Esophagus muscularis mucosa (tissue), 4 donors: Measurements from ENCODE around the gene TLE4. TPM values are rescaled to one million over a fixed set of nuclear protein-coding genes. Genes with fewer than 3 reads are reported as not detected.
"Not testable (repeated sequence)": the region's sequence is repeated elsewhere in the genome, so short reads cannot be mapped to it uniquely, and the experiment has no call there.

Source experiments
- DNase-seq: peaks from one replicate; pipeline ENCODE4 v3.0.0-alpha.2; 2017; ENCODE audit errors: extremely low spot score
- H3K27ac ChIP-seq, 4 donors: fragments of 200-600 bp; sonication (generic); replicated peaks in 1 of 4; 1 replicate in 3 of 4; 2 replicates in 1 of 4; pipeline ENCODE4 v1.5.1; 2016 to 2019; ENCODE audit warnings: mild to moderate bottlenecking in 1 of 4
- H3K27me3 ChIP-seq, 4 donors: fragments of 200-600 bp; sonication (generic); one replicate each; pipeline versions ENCODE4 v1.5.1 to v1.6.0; 2016 to 2019
- H3K36me3 ChIP-seq, 4 donors: fragments of 200-600 bp; sonication (generic); one replicate each; pipeline ENCODE4 v1.5.1; 2016 to 2019
- H3K4me1 ChIP-seq, 4 donors: fragments of 200-600 bp; sonication (generic); one replicate each; pipeline ENCODE4 v1.5.1; 2016 to 2019
- H3K4me3 ChIP-seq, 4 donors: fragments of 200-600 bp; sonication (generic); 1 replicate in 2 of 4; 2 replicates in 2 of 4; pipeline ENCODE4 v1.5.1; 2016 to 2019; ENCODE audit warnings: mild to moderate bottlenecking in 4 of 4, moderate library complexity in 1 of 4
- H3K9me3 ChIP-seq, 4 donors: fragments of 200-600 bp; sonication (generic); 1 replicate in 3 of 4; 2 replicates in 1 of 4; pipeline ENCODE4 v1.5.1; 2016 to 2019
- CTCF ChIP-seq, 3 experiments: fragments of 200-600 bp in 2 of 3; fragments of 450-650 bp in 1 of 3; sonication (generic) in 2 of 3; IDR thresholded peaks; one replicate each; pipeline ENCODE4 v1.5.1; 2017 to 2019; ENCODE audit warnings: antibody characterized with exemption in 3 of 3, mild to moderate bottlenecking in 2 of 3, moderate library complexity in 1 of 3
- EP300 ChIP-seq: sonication (generic); formaldehyde crosslinking; IDR thresholded peaks from one replicate; pipeline ENCODE4 v1.6.1; 2017; ENCODE audit warnings: antibody characterized with exemption
- POLR2A ChIP-seq: fragments of 450-650 bp; IDR thresholded peaks from one replicate; pipeline ENCODE4 v1.6.1; 2017; ENCODE audit warnings: antibody characterized with exemption, moderate library complexity, mild to moderate bottlenecking, low read depth
- POLR2AphosphoS5 ChIP-seq, 2 donors: sonication (generic); formaldehyde crosslinking; IDR thresholded peaks; one replicate each; pipeline ENCODE4 v1.6.1; 2017; ENCODE audit warnings: antibody characterized with exemption in 2 of 2
- WGBS: methylation state at CpG from one replicate; pipeline ENCODE4 v1.1.5; 2018; 5-methylcytosine and 5-hydroxymethylcytosine counted together
- intact Hi-C: fragments of 100-400 bp; cut with DNase I; formaldehyde crosslinking; loops from one replicate; pipeline ENCODE4 v1.15.1; 2023
- total RNA-seq, 4 donors: library from RNA; depleted of rRNA; stranded (reverse); fragments of >200 nt; gene quantifications; one replicate each; pipeline versions ENCODE4 v1.1.0 to v1.2.1, GENCODE V29; 2016

The TLE4 gene
- total RNA-seq, 4 donors from 2014 or later = 30.0 to 36.1 (median 34.3) TPM

GRCh38 chr9:79535534-79535933, 36.2 kb upstream of the TLE4 start:
- no peaks in the 10 kb centered on the region for H3K4me1 ChIP-seq
- WGBS = 100% methylated on average over 1 of the region's 1 CpG
- no peaks in the 10 kb centered on the region for H3K27me3 ChIP-seq
- intact Hi-C loops = no loop called here
- DNase-seq = peak; percentile 68
- no peak for TF ChIP-seq POLR2AphosphoS5 (IDR thresholded peaks at IDR 0.05)
- H3K27ac ChIP-seq = no peak overlapping the region
- no peak overlapping the region for H3K4me3 ChIP-seq
- no peaks in the 10 kb centered on the region for H3K36me3 ChIP-seq
- H3K9me3 ChIP-seq = peaks cover 0 to 3% (median 0%) of the 10 kb centered on the region in 4 donors

GRCh38 chr9:79537838-79538237, 33.9 kb upstream of the TLE4 start:
- intact Hi-C loops = no loop called here
- 94% methylated on average over 2 of the region's 2 CpGs for WGBS
- TF ChIP-seq CTCF (IDR thresholded peaks at IDR 0.05) (no peak), EP300 (no peak), POLR2A (no peak), POLR2AphosphoS5 (IDR thresholded peaks at IDR 0.05) (no peak)

GRCh38 chr9:79542735-79543620, 28.8 kb upstream of the TLE4 start:
- no peaks in the 10 kb centered on the region for H3K36me3 ChIP-seq
- no peaks in the 10 kb centered on the region for H3K4me1 ChIP-seq
- no peak overlapping the region for H3K27ac ChIP-seq
- H3K9me3 ChIP-seq = no peaks in the 10 kb centered on the region
- H3K27me3 ChIP-seq = no peaks in the 10 kb centered on the region
- intact Hi-C loops = no loop called here
- WGBS = 96% methylated on average over 3 of the region's 3 CpGs
- DNase-seq = peak; percentile 45
- no peak overlapping the region for H3K4me3 ChIP-seq
- TF ChIP-seq CTCF (IDR thresholded peaks at IDR 0.05) = no peak
- TF ChIP-seq POLR2AphosphoS5 (IDR thresholded peaks at IDR 0.05) = no peak
- TF ChIP-seq EP300 = no peak
- no peak for TF ChIP-seq POLR2A

More at GRCh38 chr9:79537838-79538237, 33.9 kb upstream of the TLE4 start:
- no peaks in the 10 kb centered on the region for H3K4me1 ChIP-seq
- H3K9me3 ChIP-seq = peaks cover 0 to 3% (median 0%) of the 10 kb centered on the region in 4 donors
- no peak overlapping the region for H3K4me3 ChIP-seq
- no peak overlapping the region for H3K27ac ChIP-seq
- no peaks in the 10 kb centered on the region for H3K36me3 ChIP-seq
- no peaks in the 10 kb centered on the region for H3K27me3 ChIP-seq
- DNase-seq = no peak

- H3K4me1 ChIP-seq, H3K9me3 ChIP-seq: not testable (repeated sequence)
- WGBS = 92% methylated on average over 7 of the region's 7 CpGs
Observed at GRCh38 chr9:79544375-79544774, 27.4 kb upstream of the TLE4 start.

GRCh38 chr9:79551586-79551985, 20.2 kb upstream of the TLE4 start:
- no peak for DNase-seq
- no peak overlapping the region for H3K4me3 ChIP-seq
- TF ChIP-seq EP300 = no peak
- no peak for TF ChIP-seq CTCF (IDR thresholded peaks at IDR 0.05)
- TF ChIP-seq POLR2AphosphoS5 (IDR thresholded peaks at IDR 0.05) = no peak
- TF ChIP-seq POLR2A = no peak
- no peak overlapping the region for H3K27ac ChIP-seq
- H3K4me1 ChIP-seq = no peaks in the 10 kb centered on the region
- intact Hi-C loops = no loop called here
- H3K27me3 ChIP-seq = no peaks in the 10 kb centered on the region
- WGBS = 87% methylated on average over 4 of the region's 4 CpGs
- H3K9me3 ChIP-seq = peaks cover 0 to 11% (median 0%) of the 10 kb centered on the region in 4 donors
- H3K36me3 ChIP-seq = no peaks in the 10 kb centered on the region

More at GRCh38 chr9:79544375-79544774, 27.4 kb upstream of the TLE4 start:
- H3K27me3 ChIP-seq, intact Hi-C loops, H3K4me3 ChIP-seq, H3K27ac ChIP-seq, DNase-seq, H3K36me3 ChIP-seq: not testable (repeated sequence)
